ENCODE measurements around the gene ORM2.

GRCh38 chr9:114367366-114367765 is 37.7 kb downstream of the ORM2 start:
- TF ChIP-seq USF2 (IDR thresholded peaks at IDR 0.05; ENCODE audit: low read depth, low read length) (no peak), CTCF (conservative IDR thresholded peaks at IDR 0.05; ENCODE audit: low read depth, low read length) (no peak), RFX5 (IDR thresholded peaks at IDR 0.05; ENCODE audit: low read depth, low read length) (no peak)

Measured in IMR-90 (cell line).